KMS-11 (cell line): ENCODE results near the gene ARRB2.

Experiments used
- H2AFZ ChIP-seq: fragments of 200-600 bp; sonication (generic); 2 replicates; pipeline ENCODE4 v1.6.1; 2016; ENCODE audit warnings: antibody characterized with exemption, mixed run types, low read depth
- H3K27ac ChIP-seq: fragments of 200-600 bp; sonication (generic); 2 replicates; pipeline ENCODE4 v1.6.1; 2016; ENCODE audit warnings: mild to moderate bottlenecking, mixed run types
- H3K27me3 ChIP-seq: fragments of 200-600 bp; sonication (generic); 2 replicates; pipeline ENCODE4 v1.6.1; 2017; ENCODE audit warnings: mild to moderate bottlenecking, low read depth, mixed run types, moderate library complexity; ENCODE audit not compliant: insufficient read depth
- H3K36me3 ChIP-seq: fragments of 200-600 bp; sonication (generic); 2 replicates; pipeline ENCODE4 v1.6.1; 2017; ENCODE audit warnings: mild to moderate bottlenecking, mixed run types; ENCODE audit not compliant: insufficient read depth
- H3K4me1 ChIP-seq: fragments of 200-600 bp; sonication (generic); 2 replicates; pipeline ENCODE4 v1.6.1; 2016; ENCODE audit warnings: mild to moderate bottlenecking, low read depth, mixed run types; ENCODE audit not compliant: poor library complexity, severe bottlenecking
- H3K4me2 ChIP-seq: fragments of 200-600 bp; sonication (generic); 2 replicates; pipeline ENCODE4 v1.7.0; 2016; ENCODE audit warnings: mild to moderate bottlenecking, mixed run types
- H3K4me3 ChIP-seq: fragments of 200-600 bp; sonication (generic); IDR thresholded peaks from 2 replicates; pipeline ENCODE4 v1.6.1; 2017; ENCODE audit warnings: low read depth, low read length, mixed read lengths; ENCODE audit not compliant: insufficient read depth
- H3K79me2 ChIP-seq: fragments of 200-600 bp; sonication (generic); 2 replicates; pipeline ENCODE4 v1.6.1; 2016; ENCODE audit warnings: low read depth, mixed run types; ENCODE audit not compliant: insufficient read depth
- H3K9ac ChIP-seq: fragments of 200-600 bp; sonication (generic); 2 replicates; pipeline ENCODE4 v1.6.1; 2016; ENCODE audit warnings: mild to moderate bottlenecking, mixed run types
- H4K20me1 ChIP-seq: fragments of 200-600 bp; sonication (generic); 2 replicates; pipeline ENCODE4 v1.6.1; 2016; ENCODE audit warnings: mild to moderate bottlenecking, mixed run types; ENCODE audit not compliant: insufficient read depth
- CTCF ChIP-seq: fragments of 200-600 bp; sonication (generic); conservative IDR thresholded peaks from 2 replicates; pipeline ENCODE4 v1.6.1; 2017; ENCODE audit warnings: low read depth, mild to moderate bottlenecking, antibody characterized with exemption, low read length, moderate library complexity, mixed read lengths

Gene ARRB2

GRCh38 chr17:4666296-4666695 is 44.1 kb upstream of the ARRB2 start:
- H3K9ac ChIP-seq = no peak overlapping the region
- H3K36me3 ChIP-seq = no peaks in the 10 kb centered on the region
- H3K4me2 ChIP-seq = no peak overlapping the region
- no peaks in the 10 kb centered on the region for H3K4me1 ChIP-seq
- no peak overlapping the region for H3K4me3 ChIP-seq
- no peak overlapping the region for H2AFZ ChIP-seq
- H3K27ac ChIP-seq = no peak overlapping the region
- H3K79me2 ChIP-seq = no peaks in the 10 kb centered on the region
- no peak for TF ChIP-seq CTCF
- H4K20me1 ChIP-seq = no peaks in the 10 kb centered on the region
- H3K27me3 ChIP-seq = no peaks in the 10 kb centered on the region

GRCh38 chr17:4667166-4667565 is 43.3 kb upstream of the ARRB2 start:
- Histone ChIP-seq H2AFZ (no peak overlapping the region), H3K36me3 (no peaks in the 10 kb centered on the region), H3K4me2 (no peak overlapping the region), H3K4me3 (no peak overlapping the region), H3K27ac (no peak overlapping the region), H3K9ac (no peak overlapping the region), H3K27me3 (no peaks in the 10 kb centered on the region), H3K4me1 (no peaks in the 10 kb centered on the region), H3K79me2 (no peaks in the 10 kb centered on the region), H4K20me1 (no peaks in the 10 kb centered on the region)
- TF ChIP-seq CTCF = no peak

GRCh38 chr17:4672055-4672630 is 38.3 kb upstream of the ARRB2 start:
- Histone ChIP-seq H3K4me3 (no peak overlapping the region), H3K9ac (no peak overlapping the region), H4K20me1 (no peaks in the 10 kb centered on the region), H3K79me2 (no peaks in the 10 kb centered on the region), H3K36me3 (no peaks in the 10 kb centered on the region), H3K27ac (no peak overlapping the region), H3K4me2 (no peak overlapping the region), H2AFZ (no peak overlapping the region), H3K27me3 (no peaks in the 10 kb centered on the region), H3K4me1 (no peaks in the 10 kb centered on the region)
- TF ChIP-seq CTCF = no peak

GRCh38 chr17:4672751-4673150 is 37.7 kb upstream of the ARRB2 start:
- no peaks in the 10 kb centered on the region for H4K20me1 ChIP-seq
- no peaks in the 10 kb centered on the region for H3K27me3 ChIP-seq
- H3K36me3 ChIP-seq = no peaks in the 10 kb centered on the region
- no peak overlapping the region for H3K4me3 ChIP-seq
- no peak overlapping the region for H2AFZ ChIP-seq
- no peak overlapping the region for H3K9ac ChIP-seq
- no peaks in the 10 kb centered on the region for H3K79me2 ChIP-seq
- H3K27ac ChIP-seq = no peak overlapping the region
- no peak overlapping the region for H3K4me2 ChIP-seq
- no peaks in the 10 kb centered on the region for H3K4me1 ChIP-seq
- TF ChIP-seq CTCF = no peak
